LNCAP (cell line): ENCODE data around the gene RGL1.

Experiments used
- TF ChIP-seq, protein P1 (sequence below): fragments of 450-650 bp; IDR thresholded peaks from 2 replicates; pipeline ENCODE4 v1.5.1; 2017; ENCODE audit warnings: mild to moderate bottlenecking

The RGL1 gene

DNA sequence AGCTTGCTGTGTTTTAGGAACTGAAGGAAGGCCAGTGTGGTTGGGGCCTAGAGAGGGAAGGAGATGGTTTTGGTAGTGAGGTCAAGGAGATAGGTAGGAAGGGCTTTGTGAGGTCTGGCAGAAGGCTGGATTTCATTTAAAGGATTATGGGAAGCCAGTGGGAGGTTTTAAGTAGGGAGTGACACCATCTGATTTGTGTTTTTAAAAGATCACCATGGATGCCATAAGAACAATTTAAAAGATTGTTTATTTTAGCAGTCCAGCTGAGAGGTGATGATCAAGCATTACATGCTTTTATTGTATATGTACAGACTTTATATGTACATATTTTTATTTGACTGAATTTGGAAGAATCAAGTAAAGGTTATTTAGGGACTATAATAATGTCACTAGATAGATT lies 26.4 kb downstream of the RGL1 start:
- TF ChIP-seq, protein P1, sequence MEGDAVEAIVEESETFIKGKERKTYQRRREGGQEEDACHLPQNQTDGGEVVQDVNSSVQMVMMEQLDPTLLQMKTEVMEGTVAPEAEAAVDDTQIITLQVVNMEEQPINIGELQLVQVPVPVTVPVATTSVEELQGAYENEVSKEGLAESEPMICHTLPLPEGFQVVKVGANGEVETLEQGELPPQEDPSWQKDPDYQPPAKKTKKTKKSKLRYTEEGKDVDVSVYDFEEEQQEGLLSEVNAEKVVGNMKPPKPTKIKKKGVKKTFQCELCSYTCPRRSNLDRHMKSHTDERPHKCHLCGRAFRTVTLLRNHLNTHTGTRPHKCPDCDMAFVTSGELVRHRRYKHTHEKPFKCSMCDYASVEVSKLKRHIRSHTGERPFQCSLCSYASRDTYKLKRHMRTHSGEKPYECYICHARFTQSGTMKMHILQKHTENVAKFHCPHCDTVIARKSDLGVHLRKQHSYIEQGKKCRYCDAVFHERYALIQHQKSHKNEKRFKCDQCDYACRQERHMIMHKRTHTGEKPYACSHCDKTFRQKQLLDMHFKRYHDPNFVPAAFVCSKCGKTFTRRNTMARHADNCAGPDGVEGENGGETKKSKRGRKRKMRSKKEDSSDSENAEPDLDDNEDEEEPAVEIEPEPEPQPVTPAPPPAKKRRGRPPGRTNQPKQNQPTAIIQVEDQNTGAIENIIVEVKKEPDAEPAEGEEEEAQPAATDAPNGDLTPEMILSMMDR: no peak

DNA sequence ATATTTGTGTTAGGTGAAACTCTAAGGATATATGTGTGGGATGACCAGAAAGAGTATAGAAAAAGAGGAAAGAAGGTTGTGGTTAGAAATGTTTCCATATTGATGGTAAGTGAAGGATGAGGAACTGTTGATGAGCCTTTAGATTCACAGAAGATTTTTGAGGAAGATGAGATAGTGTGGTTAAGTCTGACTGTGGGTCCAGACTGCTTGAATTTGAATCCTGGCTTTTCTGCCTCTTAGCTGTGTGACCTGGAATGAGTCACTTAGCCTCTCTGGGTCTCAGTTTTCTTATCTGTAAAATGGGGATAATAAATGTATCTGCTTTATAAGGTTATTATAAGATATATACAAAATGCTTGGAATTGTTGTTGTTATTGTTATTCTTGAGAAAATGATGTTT lies 27.5 kb downstream of the RGL1 start:
- TF ChIP-seq, protein P1: no peak

DNA sequence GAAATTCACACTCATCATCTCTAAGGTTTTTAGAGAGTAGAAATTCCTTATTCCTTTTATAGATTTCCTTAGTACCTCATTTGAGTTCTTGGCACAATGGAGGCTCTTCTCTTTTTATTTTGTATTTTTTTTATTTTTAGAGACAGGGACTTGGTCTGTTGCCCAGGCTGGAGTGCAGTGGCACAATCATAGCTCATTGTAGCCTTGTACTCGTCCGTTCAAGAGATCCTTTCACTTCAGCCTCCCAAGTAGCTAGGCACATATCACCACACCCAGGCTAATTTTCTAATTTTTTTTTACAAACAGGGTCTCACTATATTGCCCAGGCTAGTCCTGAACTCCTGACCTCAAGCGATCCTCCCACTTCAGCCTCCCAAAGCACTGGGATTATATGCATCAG lies 29.6 kb downstream of the RGL1 start:
- TF ChIP-seq, protein P1: no peak

DNA sequence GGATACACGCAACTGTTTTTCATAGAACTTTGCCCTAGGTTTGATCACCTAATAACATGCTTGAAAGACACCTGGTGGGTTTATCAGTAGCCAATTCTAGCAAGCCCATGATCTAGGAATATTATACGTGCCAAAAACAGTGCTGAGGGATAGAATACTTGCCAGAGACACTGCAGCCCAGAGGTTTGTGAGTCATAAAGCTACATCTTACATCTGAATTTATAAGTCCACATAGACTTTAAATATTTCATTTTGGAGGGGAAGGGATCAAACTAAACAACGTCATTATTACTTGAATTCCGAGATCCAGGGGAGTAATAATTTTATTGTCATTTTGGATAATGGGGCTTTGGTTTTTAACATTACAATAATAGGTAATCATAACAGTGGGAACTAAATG lies 31.7 kb downstream of the RGL1 start:
- TF ChIP-seq, protein P1: no peak

DNA sequence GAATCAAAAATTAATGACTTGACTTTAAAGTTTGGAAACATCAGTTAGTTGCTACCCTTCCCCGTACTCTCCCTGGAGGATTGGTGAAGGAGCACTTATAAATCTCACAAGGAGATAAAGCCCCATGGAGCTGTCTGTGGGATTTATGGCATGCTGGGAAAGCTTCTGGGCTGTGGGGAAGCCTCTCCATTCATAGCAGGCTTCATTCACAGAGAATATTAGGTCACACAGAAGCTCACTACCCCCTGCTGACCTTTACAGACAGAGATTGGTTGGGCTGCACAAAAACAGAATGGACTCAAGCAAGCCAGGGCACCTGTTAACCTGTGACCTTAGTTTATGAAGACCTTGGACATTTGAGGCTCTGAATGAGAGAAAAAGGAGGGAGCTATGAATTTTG lies 32.1 kb downstream of the RGL1 start:
- TF ChIP-seq, protein P1: no peak

DNA sequence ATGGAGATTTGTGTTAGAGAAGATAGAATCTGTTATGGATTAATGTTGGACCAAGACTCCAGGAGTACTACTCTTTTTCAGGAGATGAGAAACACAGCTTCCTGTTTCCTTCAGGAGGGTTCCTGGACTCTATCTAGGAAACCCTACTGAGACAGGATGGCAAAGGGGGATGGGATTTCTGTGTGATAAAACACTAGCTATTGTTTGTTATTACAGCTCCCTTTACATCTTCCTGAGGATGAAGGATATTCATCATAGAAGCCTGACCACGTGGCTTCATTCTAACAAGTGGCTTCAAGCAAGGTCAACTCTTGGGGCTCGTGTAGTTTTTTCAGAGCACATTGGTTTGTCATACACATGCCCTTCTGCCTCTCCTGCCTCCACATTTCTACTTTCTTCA lies 33.3 kb downstream of the RGL1 start:
- TF ChIP-seq, protein P1: no peak

DNA sequence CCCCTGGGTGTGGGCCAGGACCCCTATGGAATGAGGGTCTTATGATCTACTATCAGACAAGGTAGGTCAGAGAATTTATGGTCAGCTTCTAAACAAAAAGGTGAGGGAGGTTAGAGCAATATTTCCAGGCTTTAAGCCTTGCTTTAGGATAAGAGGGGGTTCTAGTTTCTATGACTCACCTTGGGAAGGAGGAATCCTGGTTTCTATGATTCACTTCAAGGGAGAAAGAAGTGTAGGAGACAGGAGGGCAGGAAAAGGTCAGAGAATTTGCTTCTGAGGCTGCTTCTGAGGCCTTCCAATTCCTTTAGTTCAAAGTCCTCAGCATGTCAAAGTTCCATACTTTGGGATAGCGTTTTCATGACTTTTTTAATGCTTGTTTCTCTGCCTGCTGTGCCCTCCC lies 35.2 kb downstream of the RGL1 start:
- TF ChIP-seq, protein P1: no peak

DNA sequence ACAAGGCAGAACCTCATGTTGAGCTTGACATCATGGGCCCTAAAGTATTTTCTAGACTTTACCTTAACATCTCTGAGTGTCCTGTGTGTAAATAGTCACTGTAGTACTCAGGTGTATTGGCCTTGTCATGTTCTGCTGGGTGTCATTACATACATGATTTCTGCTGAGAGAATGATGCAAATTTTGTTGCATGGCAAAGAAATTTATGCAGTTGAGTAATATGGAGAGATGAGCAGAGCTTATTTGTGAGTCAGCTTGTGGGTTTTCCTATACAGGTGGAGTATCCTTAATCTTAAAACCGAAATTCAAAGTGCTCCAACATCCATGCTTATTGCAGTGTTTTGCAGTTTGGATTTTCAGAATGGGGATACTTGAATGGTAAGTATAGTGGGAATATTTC lies 36.6 kb downstream of the RGL1 start:
- TF ChIP-seq, protein P1: no peak
